ENCODE measurements around the gene ARHGEF12.
A peak's percentile ranks its signal among the peaks of the same experiment; 100 is the strongest.

The ARHGEF12 gene

DNA sequence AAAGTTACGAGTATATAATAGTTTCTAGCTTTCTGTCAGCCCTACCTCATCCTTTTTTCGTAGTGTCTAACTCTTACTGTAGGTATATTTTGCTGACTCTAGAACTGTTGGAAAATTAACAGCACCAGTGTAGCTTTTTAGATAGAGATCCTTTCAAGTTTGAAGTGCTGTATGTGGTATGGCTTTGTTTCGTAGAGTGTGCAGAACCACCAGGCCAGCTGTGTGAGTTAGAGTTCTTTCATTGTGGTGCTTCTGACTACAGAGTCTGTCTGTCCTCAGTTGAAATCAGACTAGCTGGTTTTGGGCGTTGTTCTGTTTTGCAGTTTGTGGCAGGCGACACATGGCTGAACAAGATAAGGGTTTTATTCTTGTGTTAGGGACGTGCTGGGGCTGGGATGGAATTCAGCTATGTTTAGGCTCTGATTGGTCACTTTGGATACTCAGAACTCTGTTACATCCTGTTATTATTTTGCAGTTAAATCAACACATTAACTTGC lies 3.2 kb downstream of the ARHGEF12 start:
- H4K20me1 ChIP-seq (ENCODE audit: insufficient read depth): no peaks in the 10 kb centered on the region
- peak overlapping the region; percentile 84 for H3K9ac ChIP-seq
- H3K4me2 ChIP-seq: peak overlapping the region; percentile 99
- no peak overlapping the region for H2AFZ ChIP-seq (ENCODE audit: low read depth)
- no peaks in the 10 kb centered on the region for H3K36me3 ChIP-seq (ENCODE audit: insufficient read depth)
- no peak overlapping the region for H3K4me3 ChIP-seq (IDR thresholded peaks at IDR 0.05; ENCODE audit: insufficient read depth, low read depth, low read length)
- peaks cover 77% of the 10 kb centered on the region for H3K79me2 ChIP-seq (ENCODE audit: insufficient read depth, low read depth)
- TF ChIP-seq, protein P1, sequence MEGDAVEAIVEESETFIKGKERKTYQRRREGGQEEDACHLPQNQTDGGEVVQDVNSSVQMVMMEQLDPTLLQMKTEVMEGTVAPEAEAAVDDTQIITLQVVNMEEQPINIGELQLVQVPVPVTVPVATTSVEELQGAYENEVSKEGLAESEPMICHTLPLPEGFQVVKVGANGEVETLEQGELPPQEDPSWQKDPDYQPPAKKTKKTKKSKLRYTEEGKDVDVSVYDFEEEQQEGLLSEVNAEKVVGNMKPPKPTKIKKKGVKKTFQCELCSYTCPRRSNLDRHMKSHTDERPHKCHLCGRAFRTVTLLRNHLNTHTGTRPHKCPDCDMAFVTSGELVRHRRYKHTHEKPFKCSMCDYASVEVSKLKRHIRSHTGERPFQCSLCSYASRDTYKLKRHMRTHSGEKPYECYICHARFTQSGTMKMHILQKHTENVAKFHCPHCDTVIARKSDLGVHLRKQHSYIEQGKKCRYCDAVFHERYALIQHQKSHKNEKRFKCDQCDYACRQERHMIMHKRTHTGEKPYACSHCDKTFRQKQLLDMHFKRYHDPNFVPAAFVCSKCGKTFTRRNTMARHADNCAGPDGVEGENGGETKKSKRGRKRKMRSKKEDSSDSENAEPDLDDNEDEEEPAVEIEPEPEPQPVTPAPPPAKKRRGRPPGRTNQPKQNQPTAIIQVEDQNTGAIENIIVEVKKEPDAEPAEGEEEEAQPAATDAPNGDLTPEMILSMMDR (conservative IDR thresholded peaks at IDR 0.05; ENCODE audit: low read depth, low read length): no peak
- H3K4me1 ChIP-seq (ENCODE audit: low read depth, poor library complexity, severe bottlenecking): peaks cover 43% of the 10 kb centered on the region
- H3K27ac ChIP-seq: peak overlapping the region; percentile 87
- no peaks in the 10 kb centered on the region for H3K27me3 ChIP-seq (ENCODE audit: insufficient read depth, low read depth)

DNA sequence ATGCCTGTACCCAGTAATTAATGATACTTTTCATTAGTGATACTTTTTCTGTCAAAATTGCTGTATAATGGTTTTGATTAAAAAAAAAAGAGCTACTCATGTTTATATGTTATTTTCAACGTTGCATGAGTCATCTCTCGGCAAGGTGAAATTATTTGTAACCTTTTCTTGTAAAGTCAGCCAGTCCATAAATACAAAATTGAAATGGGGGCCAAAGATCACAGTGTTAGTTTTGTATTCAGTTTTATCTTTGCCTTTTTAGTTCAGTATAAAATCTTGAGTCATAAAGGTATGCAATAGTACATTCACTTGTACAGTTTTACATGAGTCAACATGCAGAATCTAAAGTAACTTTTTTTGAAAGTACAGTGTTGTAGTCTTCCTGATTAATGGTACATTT lies 4.3 kb downstream of the ARHGEF12 start:
- no peak overlapping the region for H3K4me3 ChIP-seq (IDR thresholded peaks at IDR 0.05; ENCODE audit: insufficient read depth, low read depth, low read length)
- peak overlapping the region; percentile 84; the same call in 1 of the 2 replicates for H3K9ac ChIP-seq
- TF ChIP-seq, protein P1 (conservative IDR thresholded peaks at IDR 0.05; ENCODE audit: low read depth, low read length): no peak
- H3K4me2 ChIP-seq: peak overlapping the region; percentile 99
- no peak overlapping the region for H2AFZ ChIP-seq (ENCODE audit: low read depth)
- no peaks in the 10 kb centered on the region for H3K36me3 ChIP-seq (ENCODE audit: insufficient read depth)
- H3K4me1 ChIP-seq (ENCODE audit: low read depth, poor library complexity, severe bottlenecking): peaks cover 45% of the 10 kb centered on the region
- H4K20me1 ChIP-seq (ENCODE audit: insufficient read depth): no peaks in the 10 kb centered on the region
- H3K79me2 ChIP-seq (ENCODE audit: insufficient read depth, low read depth): peaks cover 87% of the 10 kb centered on the region
- peak overlapping the region; percentile 87 for H3K27ac ChIP-seq
- no peaks in the 10 kb centered on the region for H3K27me3 ChIP-seq (ENCODE audit: insufficient read depth, low read depth)

DNA sequence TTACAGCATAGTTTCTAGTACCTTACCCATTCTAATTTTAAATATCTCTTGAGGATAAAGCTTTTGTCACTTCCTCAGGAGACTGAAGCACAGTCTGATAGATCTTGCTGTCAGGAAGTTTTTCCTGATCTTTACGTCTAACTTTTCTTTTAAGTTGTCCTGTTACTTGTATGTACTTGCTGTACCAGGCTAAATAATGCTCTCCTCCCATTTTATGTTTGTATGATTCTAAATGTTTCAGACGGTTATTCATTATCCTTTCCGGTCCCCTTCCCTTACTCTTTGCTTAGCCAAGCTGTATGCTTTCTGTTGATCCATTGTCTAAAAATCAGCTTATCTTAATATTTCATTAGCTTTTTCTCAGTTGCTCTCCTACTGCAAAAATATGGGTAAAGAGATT lies 6.0 kb downstream of the ARHGEF12 start:
- Histone ChIP-seq H3K36me3 (ENCODE audit: insufficient read depth) (no peaks in the 10 kb centered on the region), H2AFZ (ENCODE audit: low read depth) (no peak overlapping the region), H4K20me1 (ENCODE audit: insufficient read depth) (peaks cover 12% of the 10 kb centered on the region; the same call in 1 of the 2 replicates), H3K79me2 (ENCODE audit: insufficient read depth, low read depth) (peaks cover 97% of the 10 kb centered on the region), H3K4me2 (peak overlapping the region; percentile 99; the same call in 1 of the 2 replicates), H3K4me3 (IDR thresholded peaks at IDR 0.05; ENCODE audit: insufficient read depth, low read depth, low read length) (no peak overlapping the region), H3K27me3 (ENCODE audit: insufficient read depth, low read depth) (no peaks in the 10 kb centered on the region), H3K27ac (peak overlapping the region; percentile 87; the same call in 1 of the 2 replicates), H3K9ac (no peak overlapping the region), H3K4me1 (ENCODE audit: low read depth, poor library complexity, severe bottlenecking) (peaks cover 60% of the 10 kb centered on the region)
- TF ChIP-seq, protein P1 (conservative IDR thresholded peaks at IDR 0.05; ENCODE audit: low read depth, low read length): no peak

DNA sequence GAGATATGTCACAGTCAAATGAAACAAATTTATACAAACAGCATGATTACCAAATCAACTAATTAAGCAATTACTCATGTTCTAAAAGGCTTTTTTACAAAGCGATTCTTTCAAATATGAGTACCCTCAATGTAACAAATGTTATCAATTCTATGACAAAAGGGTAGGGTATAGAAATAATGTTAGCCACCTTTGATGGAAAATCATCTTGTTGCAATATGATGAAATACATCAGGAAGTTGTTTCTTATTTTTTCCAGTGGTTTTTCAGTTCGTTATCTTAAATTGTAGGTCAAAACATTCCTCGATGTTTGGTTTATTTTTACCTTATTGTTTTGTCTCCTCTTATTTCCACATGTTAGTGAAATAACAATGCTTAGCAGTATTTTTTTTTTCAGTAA lies 6.5 kb downstream of the ARHGEF12 start:
- H3K36me3 ChIP-seq (ENCODE audit: insufficient read depth): no peaks in the 10 kb centered on the region
- TF ChIP-seq, protein P1 (conservative IDR thresholded peaks at IDR 0.05; ENCODE audit: low read depth, low read length): no peak
- H4K20me1 ChIP-seq (ENCODE audit: insufficient read depth): peaks cover 15% of the 10 kb centered on the region; the same call in 1 of the 2 replicates
- H3K9ac ChIP-seq: no peak overlapping the region
- no peak overlapping the region for H2AFZ ChIP-seq (ENCODE audit: low read depth)
- peak overlapping the region; percentile 87; the same call in 1 of the 2 replicates for H3K27ac ChIP-seq
- H3K4me1 ChIP-seq (ENCODE audit: low read depth, poor library complexity, severe bottlenecking): peaks cover 64% of the 10 kb centered on the region
- H3K4me3 ChIP-seq (IDR thresholded peaks at IDR 0.05; ENCODE audit: insufficient read depth, low read depth, low read length): no peak overlapping the region
- peaks cover 97% of the 10 kb centered on the region for H3K79me2 ChIP-seq (ENCODE audit: insufficient read depth, low read depth)
- no peaks in the 10 kb centered on the region for H3K27me3 ChIP-seq (ENCODE audit: insufficient read depth, low read depth)
- H3K4me2 ChIP-seq: peak overlapping the region; percentile 99; the same call in 1 of the 2 replicates

All from KMS-11 (cell line).